H1 (cell line): ENCODE data around the gene KCNMB4. TPM values are rescaled to one million over a fixed set of nuclear protein-coding genes. Genes with fewer than 3 reads are reported as not detected.

Experiments
- CTCF ChIA-PET: fragments of 300-600 bp; sonication (Branson Sonifier 250); formaldehyde crosslinking; loops from one replicate; lab custom pipeline; 2021; ENCODE audit not compliant: partially characterized antibody; lab: Charles Lee
- POLR2A ChIA-PET: fragments of 300-600 bp; sonication (Branson Sonifier 250); formaldehyde crosslinking; loops from one replicate; lab custom pipeline; 2021; ENCODE audit warnings: inconsistent platforms; ENCODE audit not compliant: partially characterized antibody; lab: Charles Lee
- DNase-seq, 2 experiments: peaks; one replicate each; pipeline versions ENCODE4 v3.0.0 to v3.0.0-alpha.2; 2010 to 2022; ENCODE audit warnings: low spot score in 2 of 2, low read depth in 1 of 2, mixed read lengths in 1 of 2
- FAIRE-seq: peaks from 2 replicates; lab custom pipeline; 2011; peaks lifted over from hg19 to GRCh38; lab: Jason Lieb, UNC
- H2AFZ ChIP-seq: 2 replicates; pipeline ENCODE4 v1.8.1; 2012; ENCODE audit warnings: low read length, inconsistent platforms
- H2AK5ac ChIP-seq: 2 replicates; pipeline ENCODE4 v1.6.1; 2013; ENCODE audit warnings: low read depth, low read length
- H2BK120ac ChIP-seq: replicated peaks from 2 replicates; pipeline ENCODE3; 2013; ENCODE audit warnings: low read depth, low read length, inconsistent platforms
- H2BK12ac ChIP-seq: 2 replicates; pipeline ENCODE4 v1.6.1; 2013; ENCODE audit warnings: low read depth, low read length
- H2BK15ac ChIP-seq: 2 replicates; pipeline ENCODE4 v1.6.1; 2013; ENCODE audit warnings: low read length
- H2BK20ac ChIP-seq: 2 replicates; pipeline ENCODE4 v1.6.1; 2013; ENCODE audit warnings: low read length
- H2BK5ac ChIP-seq: 2 replicates; pipeline ENCODE4 v1.6.1; 2013; ENCODE audit warnings: low read depth, low read length
- H3K14ac ChIP-seq: 2 replicates; pipeline ENCODE4 v1.6.1; 2013; ENCODE audit warnings: inconsistent platforms; ENCODE audit not compliant: insufficient read length
- H3K18ac ChIP-seq: 2 replicates; pipeline ENCODE4 v1.6.1; 2013; ENCODE audit warnings: low read length; ENCODE audit errors: extremely low read depth
- H3K23ac ChIP-seq: 2 replicates; pipeline ENCODE4 v1.6.1; 2013; ENCODE audit warnings: inconsistent platforms; ENCODE audit not compliant: insufficient read length
- H3K23me2 ChIP-seq: 2 replicates; pipeline ENCODE4 v1.6.1; 2013; ENCODE audit warnings: low read depth, low read length
- H3K27ac ChIP-seq: 2 replicates; pipeline ENCODE4 v1.6.1; 2011; ENCODE audit warnings: low read depth, low read length, inconsistent platforms
- H3K27me3 ChIP-seq, 4 experiments: replicated peaks in 1 of 4; 1 replicate in 1 of 4; 2 replicates in 3 of 4; pipeline versions ENCODE4 v1.6.1 to v1.8.1; 2011 to 2013; ENCODE audit warnings: low read length in 3 of 4, mild to moderate bottlenecking in 3 of 4, inconsistent platforms in 2 of 4, mixed read lengths in 2 of 4, moderate library complexity in 1 of 4; ENCODE audit not compliant: control insufficient read depth in 3 of 4, insufficient read depth in 3 of 4; ENCODE audit errors: extremely low read depth in 1 of 4
- H3K36me3 ChIP-seq, 4 experiments: 2 replicates each; pipeline versions ENCODE4 v1.6.1 to v1.8.1; 2011 to 2013; ENCODE audit warnings: mild to moderate bottlenecking in 4 of 4, low read length in 3 of 4, moderate library complexity in 2 of 4, control low read depth in 1 of 4, inconsistent platforms in 1 of 4; ENCODE audit not compliant: insufficient read depth in 4 of 4, control insufficient read depth in 2 of 4
- H3K4ac ChIP-seq: replicated peaks from 2 replicates; pipeline ENCODE3; 2013; ENCODE audit warnings: low read length, low read depth, mixed read lengths, inconsistent platforms; ENCODE audit not compliant: insufficient read length
- H3K4me1 ChIP-seq, 4 experiments: replicated peaks in 1 of 4; 1 replicate in 1 of 4; 2 replicates in 3 of 4; pipeline versions ENCODE4 v1.6.1 to v1.8.1; 2011 to 2013; ENCODE audit warnings: low read length in 3 of 4, inconsistent platforms in 2 of 4, mixed read lengths in 1 of 4; ENCODE audit not compliant: insufficient read depth in 4 of 4, control insufficient read depth in 3 of 4
- H3K4me2 ChIP-seq, 2 experiments: 2 replicates each; pipeline versions ENCODE4 v1.6.1 to v1.8.1; 2011 to 2013; ENCODE audit warnings: low read depth in 2 of 2, low read length in 2 of 2, control low read depth in 1 of 2, inconsistent platforms in 1 of 2, mild to moderate bottlenecking in 1 of 2; ENCODE audit not compliant: insufficient read depth in 1 of 2
- H3K4me3 ChIP-seq, 4 experiments: fragments of 200-600, 300-600 bp in 1 of 4; sonication (generic), shearing (Covaris generic), sonication (Bioruptor Twin) in 1 of 4; 2 replicates each; pipeline versions ENCODE4 v1.5.1 to v1.8.1; 2011 to 2016; ENCODE audit warnings: low read length in 4 of 4, low read depth in 3 of 4, control low read depth in 2 of 4, inconsistent platforms in 2 of 4, mild to moderate bottlenecking in 2 of 4, mixed read lengths in 1 of 4, moderate library complexity in 1 of 4; ENCODE audit not compliant: insufficient read depth in 2 of 4; ENCODE audit errors: extremely low read depth in 1 of 4
- H3K56ac ChIP-seq: replicated peaks from 2 replicates; pipeline ENCODE3; 2013; ENCODE audit warnings: low read depth, mild to moderate bottlenecking, mixed read lengths, low read length, inconsistent platforms; ENCODE audit not compliant: insufficient read length
- H3K79me1 ChIP-seq: 2 replicates; pipeline ENCODE4 v1.6.1; 2013; ENCODE audit warnings: low read depth, low read length, control low read depth
- H3K79me2 ChIP-seq, 2 experiments: 2 replicates each; pipeline versions ENCODE4 v1.6.1 to v1.8.1; 2012 to 2013; ENCODE audit warnings: low read length in 2 of 2, mild to moderate bottlenecking in 2 of 2, inconsistent platforms in 1 of 2; ENCODE audit not compliant: insufficient read depth in 2 of 2, control insufficient read depth in 1 of 2
- H3K9ac ChIP-seq, 4 experiments: replicated peaks in 1 of 4; 1 replicate in 1 of 4; 2 replicates in 3 of 4; pipeline versions ENCODE4 v1.6.1 to v1.8.1; 2011 to 2013; ENCODE audit warnings: low read depth in 3 of 4, low read length in 3 of 4, control low read depth in 2 of 4, mild to moderate bottlenecking in 2 of 4, moderate library complexity in 2 of 4, inconsistent platforms in 1 of 4; ENCODE audit errors: extremely low read depth in 1 of 4
- H3K9me3 ChIP-seq, 2 experiments: 2 replicates each; pipeline versions ENCODE4 v1.6.1 to v1.8.1; 2012 to 2013; ENCODE audit warnings: mild to moderate bottlenecking in 2 of 2, moderate library complexity in 2 of 2, control low read depth in 1 of 2, inconsistent platforms in 1 of 2, low read depth in 1 of 2, low read length in 1 of 2, mixed read lengths in 1 of 2; ENCODE audit not compliant: insufficient read depth in 2 of 2
- H4K20me1 ChIP-seq, 2 experiments: replicated peaks in 1 of 2; 2 replicates each; pipeline versions ENCODE3 to v1.8.1; 2011 to 2013; ENCODE audit warnings: inconsistent platforms in 2 of 2, low read length in 2 of 2, mild to moderate bottlenecking in 1 of 2; ENCODE audit not compliant: insufficient read depth in 2 of 2, control insufficient read depth in 1 of 2
- H4K5ac ChIP-seq: 2 replicates; pipeline ENCODE4 v1.6.1; 2013; ENCODE audit warnings: low read length, low read depth, mixed read lengths, inconsistent platforms; ENCODE audit not compliant: insufficient read length
- H4K8ac ChIP-seq: 2 replicates; pipeline ENCODE4 v1.8.0; 2013; ENCODE audit warnings: mild to moderate bottlenecking, moderate library complexity, low read length, inconsistent platforms; ENCODE audit not compliant: insufficient read depth; ENCODE audit errors: extremely low read depth
- H4K91ac ChIP-seq: replicated peaks from 2 replicates; pipeline ENCODE3; 2013; ENCODE audit warnings: low read length, mixed read lengths, inconsistent platforms; ENCODE audit not compliant: insufficient read length
- ASH2L ChIP-seq: fragments of 200-600, 300-600 bp; sonication (generic); IDR thresholded peaks from one replicate; pipeline ENCODE4 v1.7.1; 2017; ENCODE audit warnings: low read length
- CTBP2 ChIP-seq: IDR thresholded peaks from 2 replicates; pipeline ENCODE4 v1.7.0; 2011; ENCODE audit warnings: borderline replicate concordance, mild to moderate bottlenecking, moderate library complexity, mixed read lengths, low read length; ENCODE audit not compliant: insufficient read depth, insufficient read length
- CTCF ChIP-seq, 3 experiments: IDR thresholded peaks; 1 replicate in 2 of 3; 2 replicates in 1 of 3; pipeline versions ENCODE4 v1.5.1 to v1.6.1; 2011; ENCODE audit warnings: low read length in 3 of 3, mild to moderate bottlenecking in 3 of 3, inconsistent platforms in 2 of 3, low read depth in 1 of 3, moderate library complexity in 1 of 3; ENCODE audit not compliant: insufficient read depth in 1 of 3; ENCODE audit errors: control extremely low read depth in 1 of 3
- EP300 ChIP-seq, 2 experiments: IDR thresholded peaks; 1 replicate in 1 of 2; 2 replicates in 1 of 2; pipeline ENCODE4 v1.6.1; 2011 to 2012; ENCODE audit warnings: low read depth in 2 of 2, low read length in 2 of 2, mild to moderate bottlenecking in 2 of 2, borderline replicate concordance in 1 of 2, inconsistent platforms in 1 of 2, moderate library complexity in 1 of 2
- KDM5A ChIP-seq: fragments of 200-600 bp; IDR thresholded peaks from 2 replicates; pipeline ENCODE4 v1.7.1; 2012; ENCODE audit warnings: mild to moderate bottlenecking, low read length, inconsistent platforms, mixed read lengths
- NRF1 ChIP-seq: IDR thresholded peaks from 2 replicates; pipeline ENCODE4 v1.6.1; 2011; ENCODE audit warnings: mild to moderate bottlenecking, low read depth, low read length, improper control_type of control experiment
- RFX5 ChIP-seq: IDR thresholded peaks from 2 replicates; pipeline ENCODE4 v1.6.1; 2011; ENCODE audit warnings: low read depth, low read length, improper control_type of control experiment, borderline replicate concordance
- RNF2 ChIP-seq: fragments of 200-900, 300-1000 bp; sonication (generic); IDR thresholded peaks from 2 replicates; pipeline ENCODE4 v1.7.1; 2016; ENCODE audit warnings: borderline replicate concordance, low read depth, mild to moderate bottlenecking, antibody characterized with exemption, low read length; ENCODE audit not compliant: poor library complexity, severe bottlenecking; ENCODE audit errors: missing control alignments
- SP1 ChIP-seq: IDR thresholded peaks from 2 replicates; pipeline ENCODE4 v1.6.1; 2011; ENCODE audit warnings: low read depth, low read length
- SUZ12 ChIP-seq: fragments of 200-600 bp; sonication (generic); IDR thresholded peaks from 2 replicates; pipeline ENCODE4 v1.6.1; 2012; ENCODE audit warnings: mild to moderate bottlenecking, inconsistent platforms, low read length, moderate library complexity, mixed read lengths
- YY1 ChIP-seq: IDR thresholded peaks from 2 replicates; pipeline ENCODE4 v1.6.1; 2011; ENCODE audit warnings: low read depth, mild to moderate bottlenecking, low read length
- WGBS, 2 experiments: shearing (Covaris generic) in 1 of 2; methylation state at CpG; one replicate each; pipeline versions ENCODE4 v1.1.6 to v1.1.7; 2013 to 2015; ENCODE audit warnings: low lambda C conversion rate in 2 of 2, mixed read lengths in 2 of 2, inconsistent platforms in 1 of 2, low coverage in 1 of 2, missing lambda C conversion rate in 1 of 2; ENCODE audit not compliant: insufficient replicate concordance in 2 of 2, insufficient coverage in 1 of 2, insufficient read length in 1 of 2; ENCODE audit errors: extremely low coverage in 1 of 2, missing lambda C conversion rate in 1 of 2; 5-methylcytosine and 5-hydroxymethylcytosine counted together
- polyA plus RNA-seq, 7 experiments: library from polyadenylated mRNA; depleted of rRNA in 3 of 7; stranded (reverse) in 5 of 7; unstranded in 2 of 7; fragments of >200 nt in 5 of 7; fragments of 200-250 nt in 2 of 7; gene quantifications; 1 replicate in 5 of 7; 2 replicates in 1 of 7; 4 replicates in 1 of 7; pipeline versions ENCODE4 v1.2.1 to v1.2.3, GENCODE V29; 2011 to 2013; ENCODE audit warnings: missing spikeins in 2 of 7, mixed read lengths in 2 of 7
- total RNA-seq: library from RNA; stranded (reverse); fragmentation: NEBNext Ultra II Directional; extraction: Animal tissue kit (Norgen Biotek cat#: 25700); gene quantifications from 2 replicates; pipeline ENCODE4 v1.2.1, GENCODE V29; 2021

Gene KCNMB4
- total and polyA plus RNA-seq, 2 of the 8 experiments (the other 6 are each of a cell fraction or from before 2014, with no cell fraction given) = 10.9 to 16.0 TPM

- no peaks in the 10 kb centered on the region for H3K23me2 ChIP-seq
- no peak overlapping the region for H4K5ac ChIP-seq
- H3K23ac ChIP-seq = no peak overlapping the region
- no peak overlapping the region for H2BK5ac ChIP-seq
- no peak overlapping the region for H3K4ac ChIP-seq
- H2BK15ac ChIP-seq = no peak overlapping the region
- H3K79me1 ChIP-seq = no peaks in the 10 kb centered on the region
- no peaks in the 10 kb centered on the region for H3K4me1 ChIP-seq
- no peak overlapping the region for H3K56ac ChIP-seq
- no peaks in the 10 kb centered on the region for H3K9me3 ChIP-seq
- ChIA-PET CTCF (no interaction called here), POLR2A (no interaction called here)
- H3K4me3 ChIP-seq = no peak overlapping the region
- H2BK120ac ChIP-seq = no peak overlapping the region
- 75% methylated on average over 2 of the region's 2 CpGs; no CpG with 5 or more reads in 1 of the 2 experiments for WGBS, 2 experiments
- H3K36me3 ChIP-seq = peaks cover 0 to 25% (median 6%) of the 10 kb centered on the region in 4 experiments; a peak in 3 of 8 replicates
- no peak overlapping the region for H3K4me2 ChIP-seq
- H2BK12ac ChIP-seq = no peak overlapping the region
- no peaks in the 10 kb centered on the region for H3K27me3 ChIP-seq
- H2BK20ac ChIP-seq = no peak overlapping the region
- H2AFZ ChIP-seq = no peak overlapping the region
- H3K79me2 ChIP-seq = no peaks in the 10 kb centered on the region
- H4K91ac ChIP-seq = no peak overlapping the region
- DNase-seq = no peak
- no peak overlapping the region for H3K18ac ChIP-seq
- no peak overlapping the region for H4K8ac ChIP-seq
- H4K20me1 ChIP-seq = no peaks in the 10 kb centered on the region
- H3K9ac ChIP-seq = no peak overlapping the region
- no peak overlapping the region for H2AK5ac ChIP-seq
- H3K27ac ChIP-seq = no peak overlapping the region
- no peak for FAIRE-seq
- H3K14ac ChIP-seq = no peak overlapping the region
- no peak for TF ChIP-seq CTCF (IDR thresholded peaks at IDR 0.05; ENCODE audit: control extremely low read depth in 1 of 3, insufficient read depth in 1 of 3, low read depth in 1 of 3, low read length in 3 of 3)
- no peak for TF ChIP-seq NRF1
- TF ChIP-seq ASH2L = no peak
- TF ChIP-seq YY1 = no peak
- no peak for TF ChIP-seq CTBP2
- TF ChIP-seq RNF2 = no peak
- TF ChIP-seq RFX5 = no peak
- TF ChIP-seq SUZ12 = no peak
- no peak for TF ChIP-seq KDM5A
- no peak for TF ChIP-seq SP1
- no peak for TF ChIP-seq EP300 (IDR thresholded peaks at IDR 0.05; ENCODE audit: borderline replicate concordance in 1 of 2, low read depth in 2 of 2, low read length in 2 of 2)
These were observed 15.0 kb upstream of the KCNMB4 start for GRCh38 chr12:70351076-70351475.
